Activated T-cell treated with anti-CD3 and anti-CD28 coated beads, Interleukin-2, amount 50 U/mL, for 48 hours (primary cell): ENCODE data around the gene ZNF804A.
"Not testable (repeated sequence)": the region's sequence is repeated elsewhere in the genome, so short reads cannot be mapped to it uniquely, and the experiment has no call there.

Experiments used
- DNase-seq, 2 experiments: peaks; one replicate each; pipeline ENCODE4 v3.0.0-alpha.2; 2020

Gene ZNF804A

GRCh38 chr2:184835398-184835715 is 237.0 kb downstream of the ZNF804A start:
- DNase-seq, result no peak

GRCh38 chr2:184847331-184847730 is 249.0 kb downstream of the ZNF804A start:
- no peak for DNase-seq

GRCh38 chr2:184849516-184849915 is 251.2 kb downstream of the ZNF804A start:
- DNase-seq, result no peak

- DNase-seq, result no peak
Measured at GRCh38 chr2:184851576-184851975, 253.2 kb downstream of the ZNF804A start.

GRCh38 chr2:184859187-184859586 is 260.9 kb downstream of the ZNF804A start:
- no peak for DNase-seq

- no peak for DNase-seq
Measured at GRCh38 chr2:184860744-184861143, 262.4 kb downstream of the ZNF804A start.

GRCh38 chr2:184875212-184875611 is 276.9 kb downstream of the ZNF804A start:
- DNase-seq, result no peak

- no peak for DNase-seq
Measured at GRCh38 chr2:184875911-184876310, 277.6 kb downstream of the ZNF804A start.

GRCh38 chr2:184877909-184878308 is 279.6 kb downstream of the ZNF804A start:
- no peak for DNase-seq

- no peak for DNase-seq
Measured at GRCh38 chr2:184879671-184880070, 281.3 kb downstream of the ZNF804A start.

GRCh38 chr2:184886585-184886984 is 288.3 kb downstream of the ZNF804A start:
- DNase-seq, result not testable (repeated sequence)

GRCh38 chr2:184890311-184890710 is 292.0 kb downstream of the ZNF804A start:
- DNase-seq, result no peak

- no peak for DNase-seq
Measured at GRCh38 chr2:184904991-184905390, 306.7 kb downstream of the ZNF804A start.

GRCh38 chr2:184906160-184906559 is 307.8 kb downstream of the ZNF804A start:
- DNase-seq, result no peak

GRCh38 chr2:184906709-184907108 is 308.4 kb downstream of the ZNF804A start:
- no peak for DNase-seq

GRCh38 chr2:184908966-184909365 is 310.6 kb downstream of the ZNF804A start:
- DNase-seq, result no peak

- DNase-seq, result no peak
Measured at GRCh38 chr2:184920451-184920965, 322.2 kb downstream of the ZNF804A start.

- no peak for DNase-seq
Measured at GRCh38 chr2:184921676-184922075, 323.3 kb downstream of the ZNF804A start.

GRCh38 chr2:184923751-184924150 is 325.4 kb downstream of the ZNF804A start:
- DNase-seq, result no peak

GRCh38 chr2:184927040-184927439 is 328.7 kb downstream of the ZNF804A start:
- DNase-seq, result no peak

- DNase-seq, result no peak
Measured at GRCh38 chr2:184936761-184937160, 338.4 kb downstream of the ZNF804A start.

GRCh38 chr2:184938221-184938985 is 340.1 kb downstream of the ZNF804A start:
- no peak for DNase-seq

- DNase-seq, result no peak
Measured at GRCh38 chr2:184945326-184945725, 347.0 kb downstream of the ZNF804A start.

GRCh38 chr2:184945824-184946223 is 347.5 kb downstream of the ZNF804A start:
- DNase-seq, result no peak

- no peak for DNase-seq
Measured at GRCh38 chr2:184956856-184957255, 358.5 kb downstream of the ZNF804A start.
